IMR-90 (cell line): Measurements from ENCODE around the gene RPS26. TPM values are rescaled to one million over a fixed set of nuclear protein-coding genes. Genes with fewer than 3 reads are reported as not detected.

Source experiments
- ATAC-seq: fragments of 200-7000 bp; cut with Tn5 transposase; 2 replicates; pipeline ENCODE4 v1.9.1; 2020; ENCODE audit warnings: low read depth, mild to moderate bottlenecking, moderate library complexity
- BruUV-seq: library from RNA; stranded (reverse); fragments of 400-500 nt; replicated peaks from 2 replicates; lab custom pipeline; 2021; lab: Mats Ljungman, UMichigan
- CTCF ChIA-PET: fragments of 300-600 bp; formaldehyde crosslinking; extraction: SDS; loops from one replicate; lab custom pipeline; 2021; ENCODE audit warnings: antibody characterized with exemption; lab: Yijun Ruan, JAX
- POLR2A ChIA-PET: fragments of 300-600 bp; sonication (Branson Sonifier 250); formaldehyde crosslinking; loops from one replicate; lab custom pipeline; 2022; ENCODE audit warnings: antibody characterized with exemption; ENCODE audit not compliant: unreplicated experiment; lab: Charles Lee
- DNase-seq: peaks from one replicate; pipeline ENCODE4 v3.0.0; 2013
- H2AFZ ChIP-seq: replicated peaks from 2 replicates; pipeline ENCODE3; 2013; ENCODE audit warnings: low read length, mild to moderate bottlenecking; ENCODE audit not compliant: poor library complexity
- H2AK5ac ChIP-seq: 2 replicates; pipeline ENCODE4 v1.6.1; 2013; ENCODE audit warnings: low read depth, low read length, inconsistent platforms
- H2AK9ac ChIP-seq: replicated peaks from 2 replicates; pipeline ENCODE3; 2013; ENCODE audit warnings: mild to moderate bottlenecking, low read depth, low read length, moderate library complexity; ENCODE audit not compliant: poor library complexity
- H2BK120ac ChIP-seq: 2 replicates; pipeline ENCODE4 v1.6.1; 2013; ENCODE audit warnings: low read depth, low read length, inconsistent platforms
- H2BK15ac ChIP-seq: 3 replicates; pipeline ENCODE4 v1.6.1; 2013; ENCODE audit warnings: low read depth, low read length, inconsistent platforms
- H2BK20ac ChIP-seq: 2 replicates; pipeline ENCODE4 v1.6.1; 2013; ENCODE audit warnings: low read depth, mild to moderate bottlenecking, inconsistent platforms, low read length, moderate library complexity
- H2BK5ac ChIP-seq: 2 replicates; pipeline ENCODE4 v1.6.1; 2013; ENCODE audit warnings: mild to moderate bottlenecking, low read depth, low read length, inconsistent platforms; ENCODE audit not compliant: poor library complexity, severe bottlenecking
- H3K14ac ChIP-seq: replicated peaks from 2 replicates; pipeline ENCODE4 v1.6.1; 2013; ENCODE audit warnings: low read depth, low read length, inconsistent platforms
- H3K18ac ChIP-seq: 2 replicates; pipeline ENCODE4 v1.6.1; 2013; ENCODE audit warnings: low read depth, low read length, control low read depth
- H3K23ac ChIP-seq: 2 replicates; pipeline ENCODE4 v1.6.1; 2013; ENCODE audit warnings: low read depth, low read length, inconsistent platforms
- H3K27ac ChIP-seq: 2 replicates; pipeline ENCODE4 v1.5.1; 2013; ENCODE audit warnings: mild to moderate bottlenecking, control low read depth, low read length; ENCODE audit not compliant: insufficient read depth
- H3K27me3 ChIP-seq: 2 replicates; pipeline ENCODE4 v1.6.1; 2013; ENCODE audit warnings: low read length; ENCODE audit not compliant: control insufficient read depth, insufficient read depth
- H3K36me3 ChIP-seq: 2 replicates; pipeline ENCODE4 v1.6.1; 2013; ENCODE audit warnings: low read length, mixed read lengths; ENCODE audit not compliant: control insufficient read depth, insufficient read depth
- H3K4ac ChIP-seq: 2 replicates; pipeline ENCODE4 v1.6.1; 2013; ENCODE audit warnings: low read depth, low read length, inconsistent platforms
- H3K4me1 ChIP-seq: 2 replicates; pipeline ENCODE4 v1.6.1; 2013; ENCODE audit warnings: low read length, mixed read lengths; ENCODE audit not compliant: control insufficient read depth, insufficient read depth
- H3K4me2 ChIP-seq: 2 replicates; pipeline ENCODE4 v1.6.1; 2013; ENCODE audit warnings: low read depth, mild to moderate bottlenecking, control low read depth, low read length, moderate library complexity
- H3K4me3 ChIP-seq: 2 replicates; pipeline ENCODE4 v1.5.1; 2013; ENCODE audit warnings: low read depth, mild to moderate bottlenecking, control low read depth, low read length, moderate library complexity; ENCODE audit not compliant: insufficient read depth
- H3K56ac ChIP-seq: 2 replicates; pipeline ENCODE4 v1.6.1; 2013; ENCODE audit warnings: low read length, inconsistent platforms; ENCODE audit not compliant: insufficient read depth; ENCODE audit errors: extremely low read depth
- H3K79me1 ChIP-seq, 2 experiments: 2 replicates each; pipeline ENCODE4 v1.6.1; 2013; ENCODE audit warnings: low read length in 2 of 2, inconsistent platforms in 1 of 2, low read depth in 1 of 2
- H3K9ac ChIP-seq: 2 replicates; pipeline ENCODE4 v1.6.1; 2013; ENCODE audit warnings: low read depth, low read length, control low read depth
- H3K9me1 ChIP-seq: 2 replicates; pipeline ENCODE4 v1.6.1; 2013; ENCODE audit warnings: low read length, inconsistent platforms; ENCODE audit not compliant: insufficient read depth
- H3K9me3 ChIP-seq: 2 replicates; pipeline ENCODE4 v1.6.1; 2013; ENCODE audit warnings: low read length; ENCODE audit not compliant: control insufficient read depth, insufficient read depth
- H4K20me1 ChIP-seq: 2 replicates; pipeline ENCODE4 v1.6.1; 2013; ENCODE audit warnings: low read length, inconsistent platforms; ENCODE audit not compliant: insufficient read depth
- H4K5ac ChIP-seq: 2 replicates; pipeline ENCODE4 v1.6.1; 2013; ENCODE audit warnings: mild to moderate bottlenecking, low read depth, low read length, control low read depth
- H4K8ac ChIP-seq, 2 experiments: 2 replicates each; pipeline ENCODE4 v1.6.1; 2013; ENCODE audit warnings: low read depth in 2 of 2, low read length in 2 of 2, control low read depth in 1 of 2, inconsistent platforms in 1 of 2
- H4K91ac ChIP-seq: 2 replicates; pipeline ENCODE4 v1.6.1; 2013; ENCODE audit warnings: low read depth, low read length, inconsistent platforms; ENCODE audit not compliant: insufficient read depth
- BHLHE40 ChIP-seq: fragments of 150-350 bp; IDR thresholded peaks from 2 replicates; pipeline ENCODE4 v1.6.1; 2016; ENCODE audit warnings: mild to moderate bottlenecking, low read depth, low read length
- CHD1 ChIP-seq: IDR thresholded peaks from 2 replicates; pipeline ENCODE4 v1.6.1; 2012; ENCODE audit warnings: low read depth, low read length, improper control_type of control experiment
- MXI1 ChIP-seq: IDR thresholded peaks from 2 replicates; pipeline ENCODE4 v1.6.1; 2012; ENCODE audit warnings: low read depth, mild to moderate bottlenecking, low read length, moderate library complexity, borderline replicate concordance
- NFE2L2 ChIP-seq: fragments of 150-350 bp; IDR thresholded peaks from 2 replicates; pipeline ENCODE4 v1.6.1; 2016; ENCODE audit warnings: low read depth, mild to moderate bottlenecking, low read length
- RAD21 ChIP-seq: IDR thresholded peaks from 2 replicates; pipeline ENCODE4 v1.6.1; 2012; ENCODE audit warnings: low read length, improper control_type of control experiment
- RFX5 ChIP-seq: IDR thresholded peaks from 2 replicates; pipeline ENCODE4 v1.8.0; 2012; ENCODE audit warnings: low read depth, mild to moderate bottlenecking, low read length, moderate library complexity
- WGBS, 2 experiments: methylation state at CpG; one replicate each; pipeline versions ENCODE4 v1.1.5 to v1.1.7; 2013; ENCODE audit warnings: missing lambda C conversion rate in 2 of 2; ENCODE audit not compliant: insufficient read length in 1 of 2; ENCODE audit errors: extremely low coverage in 2 of 2; 5-methylcytosine and 5-hydroxymethylcytosine counted together
- dilution Hi-C: fragments of 300-500 bp; cut with HindIII; formaldehyde crosslinking; loops from one replicate; pipeline ENCODE4 v1.14.3; 2018; ENCODE audit warnings: low sequenced_read_pairs; ENCODE audit not compliant: unreplicated experiment
- in situ Hi-C: fragments of 300-500 bp; cut with MboI; formaldehyde crosslinking; loops from 3 replicates; pipeline ENCODE4 v1.14.3; 2019; ENCODE audit warnings: low sequenced_read_pairs, inconsistent platforms, mixed read lengths
- intact Hi-C: fragments of 100-400 bp; cut with micrococcal nuclease; formaldehyde crosslinking; loops from 2 replicates; pipeline ENCODE4 v1.10.0; 2022
- polyA plus RNA-seq, 3 experiments: library from polyadenylated mRNA; depleted of rRNA; stranded (reverse); fragments of >200 nt; gene quantifications; 2 replicates each; pipeline ENCODE4 v1.2.3, GENCODE V29; 2012; ENCODE audit warnings: low replicate concordance in 1 of 3
- total RNA-seq: library from RNA; depleted of rRNA; stranded (reverse); fragments of >200 nt; gene quantifications from 2 replicates; pipeline ENCODE4 v1.2.3, GENCODE V29; 2012
- TF ChIP-seq, protein P1 (sequence below): conservative IDR thresholded peaks from 2 replicates; pipeline ENCODE4 v1.5.1; 2012; ENCODE audit warnings: mild to moderate bottlenecking, low read depth, low read length, improper control_type of control experiment

RPS26 gene
- total and polyA plus RNA-seq, 2 of the 4 experiments (the other 2 are of a cell fraction) = 307 to 1,824 TPM

DNA sequence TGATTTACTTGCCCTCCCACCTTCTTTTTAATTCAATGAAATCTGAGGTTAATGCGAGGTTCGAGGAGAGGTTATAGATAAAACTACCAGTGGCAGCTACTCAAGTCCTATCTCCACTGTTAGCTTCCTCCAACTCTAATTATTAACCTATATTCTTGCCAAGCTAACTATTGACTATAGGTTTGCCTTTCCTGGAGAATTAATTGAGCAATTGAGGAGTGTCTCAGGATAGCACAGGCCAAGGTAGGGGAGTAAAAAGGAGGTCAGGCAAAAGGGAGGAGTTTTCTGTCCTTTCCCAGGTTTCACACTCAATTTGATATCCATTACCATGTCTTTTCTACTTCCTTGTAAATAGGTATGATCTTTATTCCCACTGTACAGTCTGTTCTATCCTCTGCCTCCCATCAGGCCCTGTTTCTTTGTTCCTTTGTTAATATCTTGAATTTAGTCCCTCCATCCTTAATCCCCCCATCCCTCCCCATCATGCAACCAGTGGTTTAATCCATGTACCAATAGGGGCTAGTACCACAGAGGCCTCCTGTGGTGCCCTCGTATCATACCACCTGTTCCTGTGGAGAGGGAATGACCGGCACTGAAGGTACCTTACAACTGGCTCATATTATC, 48.4 kb upstream of the RPS26 start:
- Histone ChIP-seq H3K4me3 (no peak overlapping the region), H2AFZ (no peak overlapping the region), H3K79me1 (peaks cover 5 to 20% of the 10 kb centered on the region in 2 experiments), H3K23ac (no peak overlapping the region), H3K18ac (no peak overlapping the region), H3K56ac (no peak overlapping the region), H2BK15ac (no peak overlapping the region), H4K20me1 (no peaks in the 10 kb centered on the region; the same call in 1 of the 2 replicates), H2BK5ac (no peak overlapping the region), H3K4me1 (peaks cover 4% of the 10 kb centered on the region), H3K9me3 (no peaks in the 10 kb centered on the region), H4K91ac (no peak overlapping the region), H4K8ac (no peak overlapping the region), H3K27ac (no peak overlapping the region), H3K27me3 (no peaks in the 10 kb centered on the region), H2AK5ac (no peak overlapping the region), H3K9ac (no peak overlapping the region), H3K14ac (no peak overlapping the region), H3K4ac (no peak overlapping the region), H3K9me1 (0 out of 2 replicates have a peak, but pooled peaks cover 4% of the 10 kb centered on the region), H2BK20ac (no peak overlapping the region), H3K4me2 (no peak overlapping the region), H2BK120ac (no peak overlapping the region), H2AK9ac (no peak overlapping the region), H3K36me3 (peaks cover 40% of the 10 kb centered on the region), H4K5ac (no peak overlapping the region)
- intact Hi-C loops (loop anchor here (10.0 kb wide), 1 partner anchor 111 kb away; the partner anchor contains the start of gene PA2G4), dilution Hi-C loops (no loop called here), in situ Hi-C loops (no loop called here)
- no CpG with 5 or more reads among the region's 4 CpGs for WGBS, 2 experiments
- CTCF ChIA-PET = interaction anchor here (0.8 kb wide), 1 partner anchor 36 kb away, joined by 5 read pairs; no protein-coding TSS in a partner anchor
- POLR2A ChIA-PET = no interaction called here
- TF ChIP-seq RAD21 (no peak), NFE2L2 (no peak), MXI1 (no peak), CHD1 (no peak), BHLHE40 (no peak), RFX5 (no peak)
- TF ChIP-seq, protein P1, sequence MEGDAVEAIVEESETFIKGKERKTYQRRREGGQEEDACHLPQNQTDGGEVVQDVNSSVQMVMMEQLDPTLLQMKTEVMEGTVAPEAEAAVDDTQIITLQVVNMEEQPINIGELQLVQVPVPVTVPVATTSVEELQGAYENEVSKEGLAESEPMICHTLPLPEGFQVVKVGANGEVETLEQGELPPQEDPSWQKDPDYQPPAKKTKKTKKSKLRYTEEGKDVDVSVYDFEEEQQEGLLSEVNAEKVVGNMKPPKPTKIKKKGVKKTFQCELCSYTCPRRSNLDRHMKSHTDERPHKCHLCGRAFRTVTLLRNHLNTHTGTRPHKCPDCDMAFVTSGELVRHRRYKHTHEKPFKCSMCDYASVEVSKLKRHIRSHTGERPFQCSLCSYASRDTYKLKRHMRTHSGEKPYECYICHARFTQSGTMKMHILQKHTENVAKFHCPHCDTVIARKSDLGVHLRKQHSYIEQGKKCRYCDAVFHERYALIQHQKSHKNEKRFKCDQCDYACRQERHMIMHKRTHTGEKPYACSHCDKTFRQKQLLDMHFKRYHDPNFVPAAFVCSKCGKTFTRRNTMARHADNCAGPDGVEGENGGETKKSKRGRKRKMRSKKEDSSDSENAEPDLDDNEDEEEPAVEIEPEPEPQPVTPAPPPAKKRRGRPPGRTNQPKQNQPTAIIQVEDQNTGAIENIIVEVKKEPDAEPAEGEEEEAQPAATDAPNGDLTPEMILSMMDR = no peak
- no peak for ATAC-seq
- BruUV-seq = TSS peak; percentile 71
- no peak for DNase-seq
